ENCODE results near the gene DNAL1. TPM values are rescaled to one million over a fixed set of nuclear protein-coding genes. Genes with fewer than 3 reads are reported as not detected.

DNAL1 gene
- polyA plus RNA-seq, 1 donor (not counting 4 experiments of a cell fraction or from before 2014, with no cell fraction given): 8.4 TPM

- H2AFZ ChIP-seq (ENCODE audit: control insufficient read depth, low read length): no peak overlapping the region
- no peaks in the 10 kb centered on the region for H3K4me1 ChIP-seq (ENCODE audit: control insufficient read depth, extremely low read depth, insufficient read depth, low read length)
- dilution Hi-C loops (cut with MboI; ENCODE audit: extremely low pct_ligation_motif_present, low sequenced_read_pairs): no loop called here
- no peaks in the 10 kb centered on the region for H3K9me1 ChIP-seq (ENCODE audit: control insufficient read depth, extremely low read depth, insufficient read depth, low read length)
- H3K4me2 ChIP-seq (ENCODE audit: control insufficient read depth, extremely low read depth, insufficient read depth, low read depth, low read length): no peak overlapping the region
- H3K9ac ChIP-seq (ENCODE audit: control insufficient read depth, extremely low read depth, insufficient read depth, low read length): no peak overlapping the region
- no peaks in the 10 kb centered on the region for H4K20me1 ChIP-seq (ENCODE audit: control insufficient read depth, extremely low read depth, insufficient read depth, low read length)
- H3K9me3 ChIP-seq (ENCODE audit: control insufficient read depth, low read depth, low read length): no peaks in the 10 kb centered on the region
- FAIRE-seq (no peak), DNase-seq (ENCODE audit: low read depth, low spot score) (no peak)
- H3K36me3 ChIP-seq (ENCODE audit: control insufficient read depth in 2 of 2, extremely low read depth in 1 of 2, insufficient read depth in 2 of 2, low read length in 2 of 2): no peaks in the 10 kb centered on the region
- no peaks in the 10 kb centered on the region for H3K79me2 ChIP-seq (ENCODE audit: control insufficient read depth, insufficient read depth, low read length)
- no peak overlapping the region for H3K4me3 ChIP-seq (ENCODE audit: control insufficient read depth in 2 of 3, extremely low read depth in 1 of 3, insufficient read depth in 2 of 3, low read depth in 1 of 3, low read length in 3 of 3)
- no peak overlapping the region for H3K27ac ChIP-seq (ENCODE audit: control insufficient read depth, insufficient read depth, low read length)
- no peaks in the 10 kb centered on the region for H3K27me3 ChIP-seq (ENCODE audit: control insufficient read depth, extremely low read depth, insufficient read depth, low read length)
- TF ChIP-seq EZH2 (IDR thresholded peaks at IDR 0.05; ENCODE audit: low read length): no peak
- TF ChIP-seq CTCF (optimal IDR thresholded peaks at IDR 0.05 in 1 of 3, IDR thresholded peaks at IDR 0.05 in 1 of 3, conservative IDR thresholded peaks at IDR 0.05 in 1 of 3; ENCODE audit: extremely low read depth in 1 of 3, insufficient read depth in 2 of 3, low read length in 3 of 3): no peak
Measured at GRCh38 chr14:73623504-73624054, 21.2 kb upstream of the DNAL1 start.

- H3K4me1 ChIP-seq (ENCODE audit: control insufficient read depth, extremely low read depth, insufficient read depth, low read length): no peaks in the 10 kb centered on the region
- H4K20me1 ChIP-seq (ENCODE audit: control insufficient read depth, extremely low read depth, insufficient read depth, low read length): no peaks in the 10 kb centered on the region
- no peaks in the 10 kb centered on the region for H3K9me1 ChIP-seq (ENCODE audit: control insufficient read depth, extremely low read depth, insufficient read depth, low read length)
- no peaks in the 10 kb centered on the region for H3K27me3 ChIP-seq (ENCODE audit: control insufficient read depth, extremely low read depth, insufficient read depth, low read length)
- TF ChIP-seq CTCF (optimal IDR thresholded peaks at IDR 0.05 in 1 of 3, IDR thresholded peaks at IDR 0.05 in 1 of 3, conservative IDR thresholded peaks at IDR 0.05 in 1 of 3; ENCODE audit: extremely low read depth in 1 of 3, insufficient read depth in 2 of 3, low read length in 3 of 3): no peak
- TF ChIP-seq EZH2 (IDR thresholded peaks at IDR 0.05; ENCODE audit: low read length): no peak
- dilution Hi-C loops (cut with MboI; ENCODE audit: extremely low pct_ligation_motif_present, low sequenced_read_pairs): no loop called here
- no peak overlapping the region for H3K9ac ChIP-seq (ENCODE audit: control insufficient read depth, extremely low read depth, insufficient read depth, low read length)
- DNase-seq (ENCODE audit: low read depth, low spot score) (no peak), FAIRE-seq (no peak)
- H2AFZ ChIP-seq (ENCODE audit: control insufficient read depth, low read length): no peak overlapping the region
- no peak overlapping the region for H3K4me3 ChIP-seq (ENCODE audit: control insufficient read depth in 2 of 3, extremely low read depth in 1 of 3, insufficient read depth in 2 of 3, low read depth in 1 of 3, low read length in 3 of 3)
- H3K79me2 ChIP-seq (ENCODE audit: control insufficient read depth, insufficient read depth, low read length): no peaks in the 10 kb centered on the region
- H3K27ac ChIP-seq (ENCODE audit: control insufficient read depth, insufficient read depth, low read length): no peak overlapping the region
- H3K4me2 ChIP-seq (ENCODE audit: control insufficient read depth, extremely low read depth, insufficient read depth, low read depth, low read length): no peak overlapping the region
- no peaks in the 10 kb centered on the region for H3K9me3 ChIP-seq (ENCODE audit: control insufficient read depth, low read depth, low read length)
- H3K36me3 ChIP-seq (ENCODE audit: control insufficient read depth in 2 of 2, extremely low read depth in 1 of 2, insufficient read depth in 2 of 2, low read length in 2 of 2): no peaks in the 10 kb centered on the region
Measured at GRCh38 chr14:73625706-73626105, 19.1 kb upstream of the DNAL1 start.

All from keratinocyte (primary cell).